Activated B cell treated with CpG ODN at 0.5 μM for 24 hours (primary cell): ENCODE data around the gene GRIK3. TPM values are rescaled to one million over a fixed set of nuclear protein-coding genes. Genes with fewer than 3 reads are reported as not detected.

Experiments
- ATAC-seq: fragments of 200-7000 bp; cut with Tn5 transposase; one replicate; pipeline ENCODE4 v1.10.0; 2021; ENCODE audit warnings: low read depth, mild to moderate bottlenecking, moderate library complexity
- CTCF ChIA-PET: fragments of 350-600 bp; sonication (Branson Sonifier 250); formaldehyde crosslinking; loops from one replicate; lab custom pipeline; 2021; ENCODE audit warnings: antibody characterized with exemption; lab: Charles Lee
- POLR2A ChIA-PET: fragments of 350-600 bp; sonication (Branson Sonifier 250); formaldehyde crosslinking; loops from one replicate; lab custom pipeline; 2021; ENCODE audit warnings: antibody characterized with exemption; lab: Charles Lee
- DNase-seq: peaks from one replicate; pipeline ENCODE4 v3.0.0; 2022
- H3K27ac Mint-ChIP-seq: one replicate; pipeline ENCODE4 v1.8.0; 2020; ENCODE audit warnings: mixed read lengths
- H3K27me3 Mint-ChIP-seq: one replicate; pipeline ENCODE4 v1.8.0; 2021; ENCODE audit warnings: mixed read lengths
- H3K36me3 Mint-ChIP-seq: one replicate; pipeline ENCODE4 v1.8.0; 2021; ENCODE audit warnings: low read depth, mixed read lengths
- H3K4me1 Mint-ChIP-seq: one replicate; pipeline ENCODE4 v1.8.0; 2021; ENCODE audit warnings: mixed read lengths
- H3K4me3 Mint-ChIP-seq: one replicate; pipeline ENCODE4 v1.8.0; 2020; ENCODE audit warnings: mild to moderate bottlenecking, mixed read lengths
- H3K9me3 Mint-ChIP-seq: one replicate; pipeline ENCODE4 v1.8.0; 2020; ENCODE audit warnings: mixed read lengths
- intact Hi-C: fragments of 100-400 bp; cut with micrococcal nuclease; formaldehyde crosslinking; loops from one replicate; pipeline ENCODE4 v1.15.1; 2024
- total RNA-seq: library from RNA; stranded (reverse); gene quantifications from 2 replicates; pipeline ENCODE4 v1.2.3, GENCODE V29; 2022
- TF ChIP-seq, protein P1 (sequence below): fragments of 200-600 bp; IDR thresholded peaks from one replicate; pipeline ENCODE4 v1.8.0; 2022; ENCODE audit warnings: antibody characterized with exemption, mild to moderate bottlenecking

The GRIK3 gene
- total RNA-seq, 1 donor from 2014 or later = 0.35 TPM

- H3K27ac Mint-ChIP-seq = no peak overlapping the region
- no peaks in the 10 kb centered on the region for H3K4me1 Mint-ChIP-seq
- H3K9me3 Mint-ChIP-seq = no peaks in the 10 kb centered on the region
- ATAC-seq = no peak
- POLR2A ChIA-PET = no interaction called here
- intact Hi-C loops = no loop called here
- no peak for DNase-seq
- peaks cover 4% of the 10 kb centered on the region for H3K27me3 Mint-ChIP-seq
- CTCF ChIA-PET = no interaction called here
- H3K4me3 Mint-ChIP-seq = no peak overlapping the region
- TF ChIP-seq, protein P1, sequence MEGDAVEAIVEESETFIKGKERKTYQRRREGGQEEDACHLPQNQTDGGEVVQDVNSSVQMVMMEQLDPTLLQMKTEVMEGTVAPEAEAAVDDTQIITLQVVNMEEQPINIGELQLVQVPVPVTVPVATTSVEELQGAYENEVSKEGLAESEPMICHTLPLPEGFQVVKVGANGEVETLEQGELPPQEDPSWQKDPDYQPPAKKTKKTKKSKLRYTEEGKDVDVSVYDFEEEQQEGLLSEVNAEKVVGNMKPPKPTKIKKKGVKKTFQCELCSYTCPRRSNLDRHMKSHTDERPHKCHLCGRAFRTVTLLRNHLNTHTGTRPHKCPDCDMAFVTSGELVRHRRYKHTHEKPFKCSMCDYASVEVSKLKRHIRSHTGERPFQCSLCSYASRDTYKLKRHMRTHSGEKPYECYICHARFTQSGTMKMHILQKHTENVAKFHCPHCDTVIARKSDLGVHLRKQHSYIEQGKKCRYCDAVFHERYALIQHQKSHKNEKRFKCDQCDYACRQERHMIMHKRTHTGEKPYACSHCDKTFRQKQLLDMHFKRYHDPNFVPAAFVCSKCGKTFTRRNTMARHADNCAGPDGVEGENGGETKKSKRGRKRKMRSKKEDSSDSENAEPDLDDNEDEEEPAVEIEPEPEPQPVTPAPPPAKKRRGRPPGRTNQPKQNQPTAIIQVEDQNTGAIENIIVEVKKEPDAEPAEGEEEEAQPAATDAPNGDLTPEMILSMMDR = no peak
- H3K36me3 Mint-ChIP-seq = no peaks in the 10 kb centered on the region
These were observed 209.9 kb downstream of the GRIK3 start for GRCh38 chr1:36824390-36824861.

- intact Hi-C loops = no loop called here
- Mint-ChIP-seq H3K4me1 (no peaks in the 10 kb centered on the region), H3K27ac (no peak overlapping the region), H3K4me3 (no peak overlapping the region), H3K9me3 (no peaks in the 10 kb centered on the region), H3K36me3 (no peaks in the 10 kb centered on the region), H3K27me3 (peaks cover 4% of the 10 kb centered on the region)
- DNase-seq (no peak), ATAC-seq (no peak)
- POLR2A ChIA-PET = no interaction called here
- TF ChIP-seq, protein P1 = no peak
- CTCF ChIA-PET = no interaction called here
These were observed 211.7 kb downstream of the GRIK3 start for GRCh38 chr1:36822648-36823047.

DNA sequence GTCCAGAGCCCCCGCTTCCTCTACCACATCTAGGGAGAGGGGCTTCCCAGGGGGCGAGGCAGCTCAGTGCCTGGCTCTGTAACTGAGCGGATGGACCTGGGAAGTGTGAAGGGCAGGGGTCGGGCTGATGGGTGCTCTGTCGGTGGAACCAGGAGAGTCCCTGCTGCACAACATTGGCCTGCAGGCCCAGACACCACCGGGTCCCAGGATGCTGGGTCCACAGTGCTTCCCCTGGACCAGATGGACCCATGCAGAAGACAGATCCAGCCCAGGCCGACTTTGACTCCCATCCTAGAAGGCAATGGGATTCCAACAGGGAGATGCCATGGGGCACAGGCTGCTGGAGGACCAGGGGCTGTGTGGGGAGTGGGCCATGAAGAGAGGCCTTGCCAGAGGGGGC is 212.9 kb downstream of the GRIK3 start:
- peaks cover 4% of the 10 kb centered on the region for H3K27me3 Mint-ChIP-seq
- no peak for DNase-seq
- H3K27ac Mint-ChIP-seq = no peak overlapping the region
- H3K4me3 Mint-ChIP-seq = no peak overlapping the region
- H3K36me3 Mint-ChIP-seq = no peaks in the 10 kb centered on the region
- CTCF ChIA-PET = no interaction called here
- POLR2A ChIA-PET = no interaction called here
- H3K9me3 Mint-ChIP-seq = no peaks in the 10 kb centered on the region
- TF ChIP-seq, protein P1 = no peak
- intact Hi-C loops = no loop called here
- H3K4me1 Mint-ChIP-seq = no peaks in the 10 kb centered on the region
- no peak for ATAC-seq

DNA sequence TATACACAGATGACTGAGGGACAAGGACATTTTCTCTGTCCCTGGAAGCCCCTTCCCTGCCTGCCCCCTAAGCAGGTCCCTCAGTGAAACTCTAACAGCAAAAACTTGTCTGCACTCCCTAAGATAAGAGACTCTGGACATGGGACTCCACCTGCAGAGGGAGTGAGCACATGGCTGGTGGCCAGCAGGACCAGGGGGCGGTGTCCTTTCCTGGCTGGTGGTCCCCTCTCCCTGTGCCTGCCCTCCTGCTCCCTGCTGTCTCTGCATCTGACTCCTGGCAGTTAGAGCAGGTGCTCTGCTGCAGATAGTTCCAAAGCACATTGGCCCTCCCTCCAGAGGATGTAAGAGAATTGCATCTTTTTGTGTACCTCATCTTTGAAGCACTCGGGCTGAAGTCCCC is 215.5 kb downstream of the GRIK3 start:
- TF ChIP-seq, protein P1 = no peak
- POLR2A ChIA-PET = no interaction called here
- H3K27me3 Mint-ChIP-seq = peaks cover 4% of the 10 kb centered on the region
- CTCF ChIA-PET = no interaction called here
- H3K4me1 Mint-ChIP-seq = no peaks in the 10 kb centered on the region
- ATAC-seq = no peak
- DNase-seq = no peak
- no peaks in the 10 kb centered on the region for H3K9me3 Mint-ChIP-seq
- no peak overlapping the region for H3K27ac Mint-ChIP-seq
- no peak overlapping the region for H3K4me3 Mint-ChIP-seq
- intact Hi-C loops = no loop called here
- no peaks in the 10 kb centered on the region for H3K36me3 Mint-ChIP-seq

DNA sequence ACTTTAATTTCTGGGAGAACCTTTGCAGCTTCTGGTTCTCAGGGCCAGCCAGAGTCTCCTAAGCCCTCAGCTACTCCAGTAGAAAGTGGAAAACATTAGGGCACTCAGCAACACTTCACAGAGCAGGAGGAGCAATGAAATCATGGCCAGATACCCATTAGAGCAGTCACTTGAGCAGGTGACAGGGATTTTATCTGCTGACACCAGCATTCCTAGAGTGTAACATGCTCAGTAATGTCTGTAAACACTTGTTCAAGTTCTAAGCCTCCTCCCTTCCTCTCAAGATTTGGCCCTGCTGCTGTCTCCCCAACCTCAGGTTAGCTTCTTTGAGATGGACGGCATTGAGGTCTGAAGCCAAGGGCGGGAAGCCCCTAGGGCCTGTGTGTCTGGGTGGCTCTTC is 218.0 kb downstream of the GRIK3 start:
- Mint-ChIP-seq H3K27ac (no peak overlapping the region), H3K4me3 (no peak overlapping the region)
- POLR2A ChIA-PET = no interaction called here

More for the DNA sequence above, 218.0 kb downstream of the GRIK3 start:
- CTCF ChIA-PET = no interaction called here
- H3K36me3 Mint-ChIP-seq = no peaks in the 10 kb centered on the region
- no peaks in the 10 kb centered on the region for H3K9me3 Mint-ChIP-seq
- no peaks in the 10 kb centered on the region for H3K27me3 Mint-ChIP-seq
- TF ChIP-seq, protein P1 = no peak
- ATAC-seq = no peak
- intact Hi-C loops = no loop called here
- no peak for DNase-seq
- no peaks in the 10 kb centered on the region for H3K4me1 Mint-ChIP-seq
